Activated T-helper 2 cell treated with anti-CD3 and anti-CD28 coated beads, Interferon-gamma antibody, Interleukin-2, Interleukin-4, amounts not matched to agents 10 μg/mL and 5 μg/mL and 100 μg/mL, durations not matched to agents 14 hours and 24 hours and 36 hours (primary cell): ENCODE results near the gene ARMC10. TPM values are rescaled to one million over a fixed set of nuclear protein-coding genes. Genes with fewer than 3 reads are reported as not detected.
"Not testable (repeated sequence)": the region's sequence is repeated elsewhere in the genome, so short reads cannot be mapped to it uniquely, and the experiment has no call there.

Experiments used
- DNase-seq: peaks from one replicate; pipeline ENCODE4 v3.0.0; 2021; ENCODE audit warnings: low spot score
- H3K27ac Mint-ChIP-seq: one replicate; pipeline ENCODE4 v1.8.0; 2021; ENCODE audit warnings: mixed read lengths
- H3K27me3 Mint-ChIP-seq: one replicate; pipeline ENCODE4 v1.8.0; 2021; ENCODE audit warnings: low read depth, mixed read lengths
- H3K36me3 Mint-ChIP-seq: one replicate; pipeline ENCODE4 v1.8.0; 2021; ENCODE audit warnings: low read depth, mixed read lengths
- H3K4me1 Mint-ChIP-seq: one replicate; pipeline ENCODE4 v1.8.0; 2021; ENCODE audit warnings: low read depth, mixed read lengths
- H3K4me3 Mint-ChIP-seq: one replicate; pipeline ENCODE4 v1.8.0; 2021; ENCODE audit warnings: low read depth, mild to moderate bottlenecking, moderate library complexity, mixed read lengths
- H3K9me3 Mint-ChIP-seq: one replicate; pipeline ENCODE4 v1.8.0; 2021; ENCODE audit warnings: mixed read lengths
- intact Hi-C: fragments of 100-400 bp; cut with micrococcal nuclease; formaldehyde crosslinking; loops from one replicate; pipeline ENCODE4 v1.15.1; 2023
- total RNA-seq: library from RNA; stranded (reverse); gene quantifications from 2 replicates; pipeline ENCODE4 v1.2.3, GENCODE V29; 2022

ARMC10 gene
- 46.9 and 49.1 TPM in 2 replicates for total RNA-seq

DNA sequence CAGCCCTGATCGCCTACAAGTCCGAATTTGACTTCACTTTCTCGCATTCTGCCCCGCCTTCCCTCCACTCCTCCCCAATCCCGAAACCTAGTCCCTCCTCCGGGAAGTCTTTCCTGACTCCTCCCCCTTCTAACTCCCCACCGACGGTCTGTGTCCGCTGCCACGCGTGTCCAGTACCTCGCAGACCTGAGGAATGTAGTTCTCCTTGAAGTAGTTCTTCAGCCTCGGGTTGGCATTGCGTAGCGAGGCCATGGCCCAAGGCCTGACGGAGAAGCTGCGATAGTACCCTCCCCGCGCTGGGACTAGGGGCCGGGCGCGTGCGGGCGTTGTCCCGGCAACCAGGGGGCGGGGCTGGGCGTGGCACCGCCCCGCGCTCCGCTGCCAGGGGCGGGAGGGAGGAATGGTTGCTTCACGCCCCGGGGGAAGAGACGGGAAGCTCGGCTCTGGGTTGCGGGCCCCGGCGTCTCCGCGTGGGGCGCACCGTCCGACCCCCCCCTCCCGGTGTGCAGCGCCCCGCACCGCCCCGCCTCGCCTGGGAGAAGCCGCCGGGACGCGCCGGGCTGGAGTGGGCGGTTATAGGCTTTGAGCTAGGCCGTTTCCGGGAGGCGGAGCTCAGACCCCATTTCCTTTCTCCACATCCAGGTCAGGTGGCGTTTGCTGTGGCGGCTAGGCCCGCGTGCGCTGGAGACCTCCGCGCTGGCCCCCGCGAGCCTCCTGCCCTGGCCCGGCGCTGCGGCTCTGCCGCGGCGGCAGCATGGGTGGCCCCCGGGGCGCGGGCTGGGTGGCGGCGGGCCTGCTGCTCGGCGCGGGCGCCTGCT, at the start of gene ARMC10, which contains the start of gene FBXL13:
Gene ARMC10 (plus strand): TSS at position 622 of the 818 bp plus-strand sequence. CDS start 133 bp downstream, at position 755.
Gene FBXL13 (minus strand): TSS at position 278 of the 818 bp plus-strand sequence.
- H3K27ac Mint-ChIP-seq: peak within 1 kb of the TSS; percentile 90
- peaks cover 24% of the 10 kb centered on the region for H3K36me3 Mint-ChIP-seq
- peak; percentile 83 for DNase-seq
- peaks cover 2% of the 10 kb centered on the region for H3K27me3 Mint-ChIP-seq
- H3K4me1 Mint-ChIP-seq: peaks cover 26% of the 10 kb centered on the region
- H3K4me3 Mint-ChIP-seq: peak within 1 kb of the TSS; percentile 93
- intact Hi-C loops: loop anchor here (1.0 to 10.0 kb wide), 4 partner anchors 75 to 270 kb away; partner anchors contain the start of genes DNAJC2 and NAPEPLD
- no peaks in the 10 kb centered on the region for H3K9me3 Mint-ChIP-seq

DNA sequence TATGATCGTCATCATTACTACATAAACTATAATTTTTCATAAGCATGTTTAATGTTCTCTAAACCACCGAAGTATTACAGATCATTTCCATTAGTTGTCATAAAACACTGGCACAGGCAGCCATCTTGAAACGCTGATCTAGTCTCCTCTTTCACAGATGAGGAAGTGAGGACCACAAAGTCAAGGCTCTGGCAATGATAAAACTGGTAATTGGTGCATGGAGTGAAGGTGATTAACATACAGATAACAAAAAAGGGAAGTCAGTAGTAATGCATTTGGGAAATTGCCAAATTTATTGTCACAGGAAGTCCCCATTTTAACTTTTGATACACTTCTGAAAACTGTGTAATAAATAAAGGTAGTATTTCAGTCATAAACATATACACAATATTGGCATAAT, 49.6 kb upstream of the ARMC10 start:
- DNase-seq: no peak
- no peak overlapping the region for H3K4me3 Mint-ChIP-seq
- H3K4me1 Mint-ChIP-seq: no peaks in the 10 kb centered on the region
- intact Hi-C loops: no loop called here
- no peak overlapping the region for H3K27ac Mint-ChIP-seq
- H3K36me3 Mint-ChIP-seq: no peaks in the 10 kb centered on the region
- H3K27me3 Mint-ChIP-seq: no peaks in the 10 kb centered on the region
- H3K9me3 Mint-ChIP-seq: peaks cover 9% of the 10 kb centered on the region

DNA sequence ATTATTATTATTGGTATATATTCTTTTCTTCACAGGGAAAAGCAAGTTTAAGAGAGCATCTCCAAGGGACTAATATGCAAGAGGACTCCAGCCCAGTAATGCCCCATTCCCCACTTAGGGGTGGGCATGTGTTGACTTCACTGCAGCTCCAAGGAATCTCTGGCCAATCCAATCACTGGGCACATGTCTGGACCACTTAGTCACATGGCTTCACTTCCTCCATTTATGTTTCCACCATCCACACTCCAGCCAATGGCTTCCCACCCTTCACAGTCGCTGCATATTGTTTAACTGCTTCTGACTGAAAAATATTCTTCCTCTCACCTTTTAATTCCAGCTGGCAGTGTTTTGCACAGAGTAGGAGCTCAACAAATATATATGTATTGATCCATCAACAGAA, 43.9 kb upstream of the ARMC10 start:
- Mint-ChIP-seq H3K27ac (no peak overlapping the region), H3K4me1 (no peaks in the 10 kb centered on the region), H3K9me3 (no peaks in the 10 kb centered on the region), H3K27me3 (peaks cover 5% of the 10 kb centered on the region), H3K36me3 (no peaks in the 10 kb centered on the region), H3K4me3 (no peak overlapping the region)
- intact Hi-C loops: no loop called here
- no peak for DNase-seq

DNA sequence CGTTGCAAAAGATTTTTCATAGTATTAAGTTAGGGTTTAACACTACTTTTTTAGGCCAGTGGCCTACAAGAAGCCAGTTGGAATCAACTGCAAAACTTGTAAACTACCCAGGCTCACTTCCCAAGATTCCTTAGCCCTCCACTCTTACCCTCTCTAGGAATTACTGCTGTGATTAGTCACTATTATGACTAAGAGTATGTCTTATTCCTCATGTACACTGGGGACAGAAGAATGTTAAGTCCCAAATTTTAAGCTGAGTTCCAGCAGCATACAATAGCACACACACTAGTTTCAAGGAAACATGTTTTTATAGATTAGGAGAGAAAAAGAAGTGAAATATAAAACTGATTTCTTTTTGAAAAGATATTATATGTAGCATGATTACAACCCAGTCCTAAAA, 43.2 kb upstream of the ARMC10 start:
- Mint-ChIP-seq H3K4me1 (no peaks in the 10 kb centered on the region), H3K4me3 (no peak overlapping the region), H3K27ac (no peak overlapping the region), H3K27me3 (peaks cover 5% of the 10 kb centered on the region), H3K36me3 (no peaks in the 10 kb centered on the region), H3K9me3 (no peaks in the 10 kb centered on the region)
- intact Hi-C loops: no loop called here
- no peak for DNase-seq

DNA sequence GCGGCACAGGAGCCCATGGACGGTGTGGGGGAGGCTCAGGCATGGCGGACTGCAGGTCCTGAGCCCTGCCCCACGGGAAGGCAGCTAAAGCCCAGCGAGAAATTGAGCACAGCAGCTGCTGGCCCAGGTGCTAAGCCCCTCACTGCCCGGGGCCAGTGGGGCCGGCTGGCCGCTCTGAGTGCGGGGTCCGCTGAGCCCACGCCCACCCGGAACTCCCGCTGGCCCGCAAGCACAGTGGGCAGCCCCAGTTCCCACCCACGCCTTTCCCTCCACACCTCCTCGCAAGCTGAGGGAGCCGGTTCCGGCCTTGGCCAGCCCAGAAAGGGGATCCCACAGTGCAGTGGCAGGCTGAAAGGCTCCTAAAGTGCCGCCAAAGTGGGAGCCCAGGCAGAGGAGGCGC, 40.6 kb upstream of the ARMC10 start:
- H3K4me1 Mint-ChIP-seq, DNase-seq, intact Hi-C loops, H3K9me3 Mint-ChIP-seq, H3K4me3 Mint-ChIP-seq, H3K27ac Mint-ChIP-seq, H3K36me3 Mint-ChIP-seq, H3K27me3 Mint-ChIP-seq: not testable (repeated sequence)

DNA sequence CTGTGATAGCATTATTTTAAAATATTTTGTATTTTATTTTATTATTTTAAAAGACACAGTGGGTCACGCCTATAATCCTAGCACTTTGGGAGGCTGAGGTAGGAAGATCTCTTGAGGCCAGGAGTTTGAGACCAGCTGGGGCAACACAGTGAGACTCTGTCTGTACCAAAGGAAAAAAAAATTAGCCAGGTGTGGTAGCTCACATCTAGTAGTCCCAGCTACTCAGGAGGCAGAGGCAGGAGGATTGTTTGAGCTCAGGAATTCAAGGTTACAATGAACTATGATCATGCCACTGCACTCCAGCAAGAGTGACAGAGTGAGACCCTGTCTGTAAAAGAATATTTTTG, 37.5 kb upstream of the ARMC10 start:
- Mint-ChIP-seq H3K4me3 (no peak overlapping the region), H3K4me1 (no peaks in the 10 kb centered on the region), H3K9me3 (no peaks in the 10 kb centered on the region), H3K27ac (no peak overlapping the region), H3K27me3 (peaks cover 2% of the 10 kb centered on the region), H3K36me3 (no peaks in the 10 kb centered on the region)
- intact Hi-C loops: no loop called here
- no peak for DNase-seq

DNA sequence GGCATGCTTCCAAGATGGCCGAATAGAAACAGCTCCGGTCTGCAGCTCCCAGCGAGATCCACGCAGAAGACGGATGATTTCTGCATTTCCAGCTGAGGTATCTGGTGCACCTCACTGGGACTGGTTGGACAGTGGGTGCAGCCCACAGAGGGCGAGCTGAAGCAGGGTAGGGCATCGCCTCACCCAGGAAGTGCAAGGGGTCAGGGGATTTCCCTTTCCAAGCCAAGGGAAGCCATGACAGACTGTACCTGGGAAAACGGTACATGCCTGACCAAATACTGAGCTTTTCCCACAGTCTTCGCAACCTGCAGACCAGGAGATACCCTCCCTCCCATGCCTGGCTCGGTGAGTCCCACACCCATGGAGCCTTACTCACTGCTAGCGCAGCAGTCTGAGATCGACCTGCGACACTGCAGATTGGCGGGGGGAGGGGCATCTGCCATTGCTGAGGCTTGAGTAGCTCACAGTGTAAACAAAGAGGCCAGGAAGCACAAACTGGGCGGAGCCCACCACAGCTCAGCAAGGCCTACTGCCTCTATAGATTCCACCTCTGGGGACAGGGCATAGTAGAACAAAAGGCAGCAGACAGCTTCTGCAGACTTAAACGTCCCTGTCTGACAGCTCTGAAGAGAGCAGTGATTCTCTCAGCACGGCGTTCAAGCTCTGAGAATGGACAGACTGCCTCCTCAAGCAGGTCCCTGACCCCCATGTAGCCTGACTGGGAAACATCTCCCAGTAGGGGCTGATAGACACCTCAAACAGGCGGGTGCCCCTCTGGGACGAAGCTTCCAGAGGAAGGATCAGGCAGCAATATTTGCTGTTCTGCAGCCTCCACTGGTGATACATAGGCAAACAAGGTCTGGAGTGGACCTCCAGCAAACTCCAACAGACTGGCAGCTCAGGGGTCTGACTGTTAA, 36.9 kb upstream of the ARMC10 start:
- H3K4me3 Mint-ChIP-seq, DNase-seq, H3K27me3 Mint-ChIP-seq, H3K27ac Mint-ChIP-seq, H3K36me3 Mint-ChIP-seq, intact Hi-C loops, H3K4me1 Mint-ChIP-seq, H3K9me3 Mint-ChIP-seq: not testable (repeated sequence)

DNA sequence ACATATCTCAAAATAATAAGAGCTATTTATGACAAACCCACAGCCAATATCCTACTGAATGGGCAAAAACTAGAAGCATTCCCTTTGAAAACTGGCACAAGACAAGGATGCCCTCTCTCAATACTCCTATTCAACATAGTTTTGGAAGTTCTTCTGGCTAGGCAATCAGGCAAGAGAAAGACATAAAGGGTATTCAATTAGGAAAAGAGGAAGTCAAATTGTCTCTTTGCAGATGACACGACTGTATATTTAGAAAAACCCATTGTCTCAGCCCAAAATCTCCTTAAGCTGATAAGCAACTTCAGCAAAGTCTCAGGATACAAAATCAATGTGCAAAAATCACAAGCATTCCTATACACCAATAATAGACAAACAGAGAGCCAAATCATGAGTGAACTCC, 33.1 kb upstream of the ARMC10 start:
- not testable (repeated sequence) for H3K9me3 Mint-ChIP-seq

DNA sequence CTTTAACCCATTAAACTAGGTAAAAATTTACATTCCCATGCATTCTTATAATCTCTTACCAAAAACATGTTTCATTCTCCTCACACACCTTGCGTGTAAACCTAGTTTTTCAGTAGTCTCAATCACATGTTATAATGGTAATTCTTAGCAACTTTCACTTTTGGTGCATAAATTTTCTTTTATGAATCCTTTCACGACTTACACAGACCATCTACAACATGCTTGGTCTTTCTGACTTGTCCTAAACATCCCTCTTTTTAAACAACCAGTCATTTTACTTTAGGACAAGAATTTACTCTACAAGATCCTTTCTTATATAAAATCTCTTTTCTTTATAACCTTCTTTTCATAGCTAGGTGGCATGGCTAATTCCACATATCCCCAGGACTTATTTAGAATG, 26.1 kb upstream of the ARMC10 start:
- no peak overlapping the region for H3K4me3 Mint-ChIP-seq

More for the DNA sequence above, 33.1 kb upstream of the ARMC10 start:
- H3K27ac Mint-ChIP-seq, H3K36me3 Mint-ChIP-seq, H3K4me1 Mint-ChIP-seq, H3K4me3 Mint-ChIP-seq, H3K27me3 Mint-ChIP-seq, intact Hi-C loops, DNase-seq: not testable (repeated sequence)

DNA sequence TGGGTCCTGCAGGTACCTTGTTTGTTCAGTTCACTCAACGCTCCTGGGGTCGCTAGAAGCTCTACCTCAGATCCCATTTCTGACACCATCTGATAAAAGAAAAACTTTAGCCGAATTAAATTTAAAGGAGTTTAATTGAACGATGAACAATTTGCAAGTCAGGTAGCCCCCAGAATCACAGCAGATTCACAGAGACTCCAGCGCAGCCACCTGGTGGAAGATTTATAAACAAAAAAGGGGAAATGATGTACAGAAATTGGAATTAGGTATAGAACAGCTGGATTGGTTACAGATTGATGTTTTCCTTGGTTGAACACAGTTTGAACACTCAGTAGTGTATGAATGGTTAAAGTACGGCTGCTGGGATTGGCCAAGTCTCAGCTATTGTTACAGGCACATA, 23.4 kb upstream of the ARMC10 start:
- Mint-ChIP-seq H3K4me1 (no peaks in the 10 kb centered on the region), H3K27me3 (no peaks in the 10 kb centered on the region)
- intact Hi-C loops: no loop called here

More for the DNA sequence above, 26.1 kb upstream of the ARMC10 start:
- Mint-ChIP-seq H3K36me3 (no peaks in the 10 kb centered on the region), H3K27me3 (no peaks in the 10 kb centered on the region), H3K9me3 (peaks cover 20% of the 10 kb centered on the region), H3K27ac (no peak overlapping the region), H3K4me1 (no peaks in the 10 kb centered on the region)
- intact Hi-C loops: no loop called here
- DNase-seq: no peak

DNA sequence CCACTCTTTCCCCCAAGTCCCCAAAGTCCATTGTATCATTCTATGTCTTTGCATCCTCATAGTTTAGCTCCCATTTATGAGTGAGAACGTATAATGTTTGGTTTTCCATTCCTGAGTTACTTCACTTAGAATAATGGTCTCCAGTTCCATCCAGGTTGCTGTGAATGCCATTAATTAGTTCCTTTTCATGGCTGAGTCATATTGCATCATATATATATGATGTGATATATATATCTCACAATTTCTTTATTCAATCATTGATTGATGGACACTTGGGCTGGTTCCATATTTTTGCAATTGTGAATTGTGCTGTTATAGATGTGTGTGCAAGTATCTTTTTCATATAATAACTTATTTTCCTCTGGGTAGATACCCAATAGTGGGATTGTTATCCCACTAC, 18.9 kb upstream of the ARMC10 start:
- H3K4me1 Mint-ChIP-seq, H3K27me3 Mint-ChIP-seq, intact Hi-C loops, H3K36me3 Mint-ChIP-seq, H3K4me3 Mint-ChIP-seq, DNase-seq, H3K27ac Mint-ChIP-seq, H3K9me3 Mint-ChIP-seq: not testable (repeated sequence)

More for the DNA sequence above, 23.4 kb upstream of the ARMC10 start:
- no peak for DNase-seq
- Mint-ChIP-seq H3K27ac (no peak overlapping the region), H3K4me3 (no peak overlapping the region), H3K36me3 (no peaks in the 10 kb centered on the region), H3K9me3 (peaks cover 20% of the 10 kb centered on the region)

DNA sequence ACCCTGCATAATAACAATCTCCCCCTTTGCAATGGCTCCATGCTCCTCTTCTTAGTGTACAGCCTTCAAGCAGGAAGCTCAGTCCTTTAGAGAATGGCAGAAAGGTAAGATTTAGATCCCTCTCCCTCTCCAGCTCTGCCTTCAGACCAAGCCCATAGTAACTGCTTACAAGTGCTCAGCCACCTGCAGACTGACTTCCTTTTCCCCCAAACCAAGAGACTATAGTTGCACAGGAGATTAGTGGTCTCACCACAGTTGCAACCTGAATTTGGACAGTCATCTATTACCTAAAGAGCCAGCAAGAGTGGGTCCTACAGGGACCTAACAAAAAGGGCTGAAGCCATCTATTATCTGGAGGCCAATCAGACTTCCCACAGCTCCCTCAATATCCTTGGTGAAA, 16.8 kb upstream of the ARMC10 start:
- Mint-ChIP-seq H3K36me3 (no peaks in the 10 kb centered on the region), H3K4me1 (no peaks in the 10 kb centered on the region), H3K9me3 (no peaks in the 10 kb centered on the region), H3K27me3 (peaks cover 6% of the 10 kb centered on the region), H3K27ac (no peak overlapping the region), H3K4me3 (no peak overlapping the region)
- no peak for DNase-seq
- intact Hi-C loops: no loop called here

DNA sequence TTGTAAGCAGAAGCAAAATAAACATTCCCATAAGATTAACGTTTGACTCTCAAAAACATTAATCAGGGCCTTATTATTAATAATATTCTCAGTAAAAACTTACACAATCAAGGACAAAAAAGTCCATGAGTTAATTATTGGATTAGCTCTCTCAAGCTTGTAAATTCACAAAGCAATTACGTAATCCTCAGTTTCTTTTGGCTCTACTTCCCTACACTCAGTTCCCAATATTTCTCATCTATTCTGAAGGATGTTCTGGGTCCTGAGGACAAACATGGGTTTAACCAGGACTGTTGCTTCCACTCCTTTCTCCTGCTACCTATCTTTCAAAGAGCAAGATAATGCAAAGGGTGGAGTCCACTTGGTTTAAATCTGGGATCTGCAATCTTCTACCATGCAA, 15.5 kb upstream of the ARMC10 start:
- intact Hi-C loops: no loop called here
- Mint-ChIP-seq H3K36me3 (no peaks in the 10 kb centered on the region), H3K9me3 (no peaks in the 10 kb centered on the region)

More for the DNA sequence above, 15.5 kb upstream of the ARMC10 start:
- no peak for DNase-seq
- Mint-ChIP-seq H3K27ac (no peak overlapping the region), H3K4me1 (no peaks in the 10 kb centered on the region), H3K4me3 (no peak overlapping the region), H3K27me3 (peaks cover 6% of the 10 kb centered on the region)
